Stimulated activated CD8-positive, alpha-beta memory T cell treated with anti-CD3 and anti-CD28 coated beads, Interleukin-12 subunit alpha, Interleukin-12 subunit beta, amount 100 ng/mL, for 24 hours (primary cell): ENCODE data around the gene ULK3.
"Not testable (repeated sequence)": the region's sequence is repeated elsewhere in the genome, so short reads cannot be mapped to it uniquely, and the experiment has no call there.

Experiments
- DNase-seq: peaks from one replicate; pipeline ENCODE4 v3.0.0-alpha.2; 2020; ENCODE audit errors: extremely low read depth

The ULK3 gene

GRCh38 chr15:74842581-74843444, at the start of gene ULK3:
Gene ULK3, minus strand, starts transcription at chr15:74843156. Its CDS starts 51 bp downstream, at chr15:74843105.
- peak; percentile 83 for DNase-seq

- DNase-seq = no peak
Observed at GRCh38 chr15:74892313-74892712, 49.4 kb upstream of the ULK3 start.

GRCh38 chr15:74891469-74891868, 48.5 kb upstream of the ULK3 start:
- DNase-seq = no peak

GRCh38 chr15:74890665-74890960, 47.7 kb upstream of the ULK3 start:
- no peak for DNase-seq

GRCh38 chr15:74889883-74890664, 47.1 kb upstream of the ULK3 start, which contains the start of gene MPI:
Gene MPI, plus strand, starts transcription at chr15:74890042. Its CDS starts 32 bp downstream, at chr15:74890074.
- peak; percentile 67 for DNase-seq

- no peak for DNase-seq
Observed at GRCh38 chr15:74889390-74889882, 46.5 kb upstream of the ULK3 start.

- DNase-seq = no peak
Observed at GRCh38 chr15:74888716-74889115, 45.8 kb upstream of the ULK3 start.

- not testable (repeated sequence) for DNase-seq
Observed at GRCh38 chr15:74887537-74888193, 44.7 kb upstream of the ULK3 start.

- DNase-seq = no peak
Observed at GRCh38 chr15:74885461-74885860, 42.5 kb upstream of the ULK3 start.

GRCh38 chr15:74884428-74885223, 41.7 kb upstream of the ULK3 start:
- DNase-seq = no peak

- no peak for DNase-seq
Observed at GRCh38 chr15:74882528-74882927, 39.6 kb upstream of the ULK3 start.

- DNase-seq = no peak
Observed at GRCh38 chr15:74878273-74878672, 35.3 kb upstream of the ULK3 start.

- no peak for DNase-seq
Observed at GRCh38 chr15:74873756-74874424, 30.9 kb upstream of the ULK3 start.

GRCh38 chr15:74873036-74873755, 30.2 kb upstream of the ULK3 start, which contains the start of gene SCAMP2:
Gene SCAMP2, minus strand, starts transcription at chr15:74873365. Its CDS starts 110 bp downstream, at chr15:74873255.
- peak; percentile 80 for DNase-seq

GRCh38 chr15:74872702-74873035, 29.7 kb upstream of the ULK3 start:
- no peak for DNase-seq

GRCh38 chr15:74870436-74871215, 27.7 kb upstream of the ULK3 start:
- DNase-seq = no peak

- no peak for DNase-seq
Observed at GRCh38 chr15:74869726-74870407, 26.9 kb upstream of the ULK3 start.

GRCh38 chr15:74869372-74869725, 26.4 kb upstream of the ULK3 start:
- DNase-seq = no peak

GRCh38 chr15:74868059-74868458, 25.1 kb upstream of the ULK3 start:
- DNase-seq = no peak
